Amygdala (tissue), 56 donors: Measurements from ENCODE around the gene SH3D19.
"Not testable (repeated sequence)": the region's sequence is repeated elsewhere in the genome, so short reads cannot be mapped to it uniquely, and the experiment has no call there.

ENCODE experiments used
- DNase-seq, 56 donors: peaks; one replicate each; lab custom pipeline; 2025; lab: John Stamatoyannopoulos, UW

The SH3D19 gene

DNA sequence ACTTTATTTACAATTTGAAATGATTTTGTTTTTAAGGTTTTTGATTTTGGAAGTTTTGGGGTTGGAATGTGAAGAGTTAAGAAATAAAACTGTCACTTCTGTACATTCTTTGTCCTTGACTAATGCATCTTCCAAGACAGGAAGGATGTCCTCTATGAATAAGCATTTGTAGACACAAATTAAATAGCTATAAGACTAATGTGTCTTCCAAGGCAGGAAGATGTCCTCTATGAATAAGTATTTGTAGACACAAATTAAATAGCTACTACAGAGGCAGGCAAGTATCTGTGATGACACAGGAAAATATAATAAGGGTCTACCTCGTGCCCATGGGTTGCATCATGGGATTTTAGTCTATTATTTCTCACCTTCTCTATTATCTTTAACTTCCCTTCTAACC lies 33.9 kb downstream of the SH3D19 start:
- DNase-seq: no peak

GRCh38 chr4:151287409-151287808 lies 38.0 kb downstream of the SH3D19 start:
- DNase-seq: no peak

DNA sequence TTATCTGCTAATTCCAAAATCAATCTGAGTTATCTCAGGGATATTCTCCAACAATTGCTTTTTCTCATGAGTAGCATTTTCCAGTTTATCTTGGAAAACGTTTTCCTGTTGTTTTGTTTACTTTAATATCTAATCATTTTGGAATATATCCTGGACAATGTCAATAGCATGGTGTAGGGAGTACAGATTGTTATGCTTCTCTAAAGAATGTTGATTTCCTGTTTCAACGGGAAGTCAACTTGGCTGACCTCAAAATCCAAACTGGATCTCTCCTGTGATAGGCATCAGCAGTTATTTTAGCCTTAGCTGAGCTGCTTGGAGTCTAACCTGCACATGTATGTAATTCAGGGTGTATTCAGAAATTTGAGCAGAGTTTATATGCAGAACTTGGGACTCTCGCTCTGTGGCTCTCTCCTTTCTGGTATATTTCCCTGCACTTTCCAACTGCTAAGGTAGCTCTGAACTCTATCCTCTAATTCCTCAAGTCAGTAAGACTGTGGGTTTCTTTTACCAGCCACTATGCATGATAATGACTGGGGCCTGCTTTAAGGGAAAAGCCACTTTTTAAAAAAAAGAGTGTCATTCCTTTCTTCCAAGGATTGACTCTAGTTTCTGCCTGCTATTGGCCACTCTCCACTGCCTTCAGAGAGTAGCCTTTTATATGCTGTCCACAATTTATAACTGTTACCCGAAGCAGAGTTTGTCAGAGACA lies 40.7 kb downstream of the SH3D19 start:
- DNase-seq: no peak

DNA sequence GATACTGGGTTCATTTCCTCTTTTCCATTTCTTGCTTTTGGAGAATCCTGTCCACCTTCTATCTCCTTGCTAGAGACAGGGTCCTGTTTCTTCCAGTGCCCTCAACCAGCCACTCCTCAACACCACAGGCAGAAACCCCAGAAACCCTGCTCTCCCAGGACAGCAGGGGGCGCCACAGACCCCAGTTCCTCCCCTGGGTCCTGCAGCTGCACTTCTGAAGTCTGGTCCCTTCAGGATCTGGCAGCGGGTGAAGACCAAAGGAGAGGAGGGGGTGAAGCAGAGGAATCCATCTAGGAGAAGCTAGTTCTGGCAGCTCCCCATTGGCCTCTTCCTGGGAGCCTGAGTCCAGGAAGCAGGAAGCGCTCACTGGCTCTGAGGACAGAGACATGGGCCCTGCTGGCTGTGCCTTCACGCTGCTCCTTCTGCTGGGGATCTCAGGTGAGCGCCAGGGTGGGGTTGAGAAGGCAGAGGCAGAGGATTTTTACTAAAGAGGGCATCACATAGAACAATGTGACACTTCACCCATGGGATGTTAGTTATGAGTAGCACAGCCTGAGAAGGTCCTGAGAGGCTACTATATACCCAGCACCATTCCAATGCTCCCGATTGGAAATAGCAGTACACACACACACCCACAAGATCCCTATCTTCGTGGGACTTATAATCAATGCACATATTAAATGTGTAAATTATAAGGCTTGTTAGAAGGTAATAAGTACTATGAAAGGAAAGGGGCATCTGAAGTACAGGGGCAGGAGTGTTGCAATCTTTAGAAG lies 48.4 kb downstream of the SH3D19 start, which contains the start of gene PRSS48:
TSS of gene PRSS48 (plus strand) at position 375 of the 776 bp plus-strand sequence. CDS start at position 387, 12 bp downstream.
- DNase-seq: peak in 55 of 56 donors; percentile 4 to 86 (median 51)

- DNase-seq: not testable (repeated sequence)
Observed at GRCh38 chr4:151268905-151269304, 56.5 kb downstream of the SH3D19 start.

DNA sequence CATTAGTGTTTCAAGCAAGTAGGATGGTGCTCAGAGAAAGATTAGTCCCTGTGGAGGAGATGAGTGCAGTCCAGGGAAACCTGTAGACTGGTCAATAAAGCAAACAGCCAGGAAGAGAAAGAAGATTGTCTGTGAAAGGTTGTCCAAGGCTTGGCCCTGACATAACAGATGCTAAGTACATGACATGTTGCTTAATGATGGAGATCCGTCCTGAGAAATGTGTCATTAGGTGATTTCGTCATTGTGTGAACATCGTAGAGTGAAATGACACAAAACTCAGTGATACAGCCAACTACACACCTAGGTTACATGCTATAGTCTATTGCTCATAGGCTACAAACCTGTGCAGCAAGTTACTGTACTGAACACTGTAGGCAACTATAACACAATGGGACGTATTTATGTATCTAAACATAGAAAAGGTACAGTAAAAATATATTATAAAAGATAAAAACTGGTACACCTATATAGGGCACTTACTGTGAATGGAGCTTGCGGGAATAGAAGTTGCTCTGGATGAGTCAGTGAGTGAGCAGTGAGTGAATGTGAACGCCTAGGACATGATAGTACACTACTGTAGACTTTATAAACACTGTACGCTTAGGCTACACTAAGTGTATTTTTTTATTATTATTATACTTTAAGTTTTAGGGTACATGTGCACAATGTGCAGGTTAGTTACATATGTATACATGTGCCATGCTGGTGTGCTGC lies 57.4 kb downstream of the SH3D19 start:
- no peak for DNase-seq

DNA sequence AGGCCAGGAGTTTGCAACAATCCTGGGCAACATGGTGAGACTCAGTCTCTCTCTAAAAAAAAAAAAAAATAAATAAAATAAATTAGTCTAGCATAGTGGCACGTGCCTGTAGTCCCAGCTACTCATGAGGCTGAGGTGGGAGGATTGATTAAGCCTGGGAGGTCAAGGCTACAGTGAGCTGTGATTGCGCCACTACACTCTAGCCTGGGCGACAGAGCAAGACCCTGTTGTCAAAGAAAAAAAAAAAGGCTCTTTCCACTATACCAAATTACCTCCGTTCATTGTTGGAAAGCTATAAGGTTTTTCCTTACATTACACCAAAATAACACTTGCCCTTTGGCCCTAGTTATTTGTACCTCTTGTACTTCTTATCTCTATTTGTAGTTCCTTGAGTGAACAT lies 58.3 kb downstream of the SH3D19 start:
- DNase-seq: no peak

DNA sequence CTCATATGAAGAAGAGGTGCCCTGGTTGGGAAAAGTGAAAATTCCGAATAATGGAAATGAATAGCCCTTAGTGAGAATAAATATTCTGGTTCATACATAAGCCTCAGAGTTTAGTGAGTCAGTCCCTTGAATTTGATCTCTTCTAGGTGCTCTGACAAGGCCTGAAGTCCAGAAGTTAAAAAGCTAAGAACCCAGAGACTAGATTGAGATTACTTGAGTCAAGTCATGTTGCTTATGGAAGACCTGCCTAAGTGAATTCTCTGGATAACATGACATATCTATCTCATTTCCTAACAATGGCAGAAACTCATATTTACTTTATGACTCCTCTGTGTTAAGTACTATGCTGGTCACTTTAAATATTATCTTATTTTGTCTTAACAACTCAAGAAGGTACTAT lies 58.9 kb downstream of the SH3D19 start:
- DNase-seq: no peak

DNA sequence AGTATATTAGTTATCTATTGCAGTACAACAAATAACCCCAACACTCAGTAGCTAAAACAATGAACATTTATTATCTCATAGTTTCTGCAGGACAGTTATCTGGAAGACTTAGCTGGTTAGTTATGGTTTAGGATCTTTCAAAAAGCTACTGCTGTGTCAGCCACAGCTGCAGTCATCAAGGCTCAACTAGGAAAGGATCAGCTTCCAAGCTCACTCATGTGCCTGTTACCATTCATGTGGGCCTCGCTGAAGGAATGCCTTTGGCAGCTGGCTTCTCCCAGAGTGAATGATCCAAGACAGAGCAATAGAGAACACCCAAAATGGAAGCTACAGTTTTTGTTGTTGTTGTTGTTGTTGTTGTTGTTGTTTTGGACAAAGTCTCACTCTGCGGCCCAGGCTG lies 62.0 kb downstream of the SH3D19 start:
- DNase-seq: no peak

DNA sequence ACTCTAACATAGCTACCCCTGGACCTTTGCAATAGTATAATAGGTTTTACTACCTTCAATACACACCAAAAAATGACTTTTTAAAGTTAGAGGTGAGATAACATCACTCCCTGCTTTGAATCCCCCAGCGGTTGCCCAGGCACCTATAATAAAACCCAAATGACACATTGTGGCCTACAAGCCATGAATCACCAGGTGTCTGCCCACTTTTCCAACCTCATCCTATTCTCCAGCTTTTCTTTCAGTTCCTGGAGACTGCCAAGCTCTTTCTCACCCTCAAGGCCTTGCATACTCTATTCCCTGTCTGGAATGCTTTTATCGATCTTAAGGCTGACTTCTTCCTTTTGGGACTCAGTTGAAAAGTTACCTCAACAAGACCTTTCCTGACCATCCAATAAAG lies 64.9 kb downstream of the SH3D19 start:
- no peak for DNase-seq

DNA sequence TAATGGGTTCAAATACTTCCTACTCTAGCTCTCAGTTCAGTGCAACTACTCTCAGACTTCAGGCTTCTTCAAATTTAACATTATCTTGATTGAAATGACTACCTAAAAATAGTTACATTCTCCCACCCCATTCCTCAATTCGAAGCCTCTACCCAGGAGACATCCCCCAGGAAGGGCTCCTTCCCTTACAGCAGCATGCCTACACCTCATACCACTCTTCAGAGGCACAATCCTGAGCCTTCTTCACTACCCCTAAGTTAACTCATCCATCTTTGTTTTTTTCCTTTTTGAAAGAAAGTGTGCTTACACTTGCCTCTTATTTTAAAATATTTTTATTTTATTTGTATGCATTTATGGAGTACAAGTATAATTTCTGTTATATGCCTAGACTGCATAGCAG lies 65.7 kb downstream of the SH3D19 start:
- no peak for DNase-seq

DNA sequence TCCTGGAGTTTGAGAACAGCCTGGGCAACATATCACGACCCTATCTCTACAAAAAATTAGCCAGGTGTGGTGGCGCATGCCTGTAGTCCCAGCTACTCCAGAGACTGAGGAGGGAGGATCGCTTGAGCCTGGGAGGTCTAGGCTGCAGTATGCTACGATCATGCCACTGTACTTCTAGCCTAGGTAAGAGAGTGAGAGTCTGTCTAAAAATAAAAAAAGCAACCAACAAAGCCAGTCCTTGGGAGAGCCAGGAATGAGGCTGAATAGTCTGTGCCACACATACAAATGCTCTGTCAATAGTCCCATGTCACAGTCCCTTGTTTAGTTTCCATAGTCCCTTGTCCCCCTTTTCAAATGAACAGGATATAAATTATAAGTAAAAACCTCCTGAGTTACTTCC lies 67.7 kb downstream of the SH3D19 start:
- DNase-seq: no peak

DNA sequence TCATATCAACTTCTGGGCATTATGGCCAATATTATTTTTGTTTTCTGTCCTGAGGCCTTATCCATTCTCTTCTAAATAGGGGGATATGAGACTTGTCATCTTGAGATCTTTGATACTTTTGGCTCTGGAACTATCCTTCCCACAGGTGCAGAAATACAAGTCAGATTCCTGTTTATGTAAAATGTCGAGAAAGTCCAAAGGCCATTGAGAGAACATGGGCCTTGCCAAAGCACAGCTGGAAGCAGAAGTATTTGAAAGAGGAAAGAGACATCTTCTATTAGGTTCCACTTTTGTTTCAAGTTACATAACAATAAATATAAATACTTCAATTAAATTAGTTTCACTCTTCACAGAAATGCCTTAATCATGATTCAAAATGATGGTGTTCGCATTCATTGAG lies 69.3 kb downstream of the SH3D19 start:
- no peak for DNase-seq

GRCh38 chr4:151255680-151256079 lies 69.7 kb downstream of the SH3D19 start:
- DNase-seq: not testable (repeated sequence)

DNA sequence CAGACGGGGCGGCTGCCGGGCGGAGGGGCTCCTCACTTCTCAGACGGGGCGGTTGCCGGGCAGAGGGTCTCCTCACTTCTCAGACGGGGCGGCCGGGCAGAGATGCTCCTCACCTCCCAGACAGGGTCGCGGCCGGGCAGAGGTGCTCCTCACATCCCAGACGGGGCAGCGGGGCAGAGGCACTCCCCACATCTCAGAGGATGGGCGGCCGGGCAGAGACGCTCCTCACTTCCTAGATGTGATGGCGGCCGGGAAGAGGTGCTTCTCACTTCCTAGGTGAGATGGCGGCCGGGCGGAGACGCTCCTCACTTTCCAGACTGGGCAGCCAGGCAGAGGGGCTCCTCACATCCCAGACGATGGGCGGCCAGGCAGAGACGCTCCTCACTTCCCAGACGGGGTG lies 70.2 kb downstream of the SH3D19 start:
- DNase-seq: not testable (repeated sequence)

DNA sequence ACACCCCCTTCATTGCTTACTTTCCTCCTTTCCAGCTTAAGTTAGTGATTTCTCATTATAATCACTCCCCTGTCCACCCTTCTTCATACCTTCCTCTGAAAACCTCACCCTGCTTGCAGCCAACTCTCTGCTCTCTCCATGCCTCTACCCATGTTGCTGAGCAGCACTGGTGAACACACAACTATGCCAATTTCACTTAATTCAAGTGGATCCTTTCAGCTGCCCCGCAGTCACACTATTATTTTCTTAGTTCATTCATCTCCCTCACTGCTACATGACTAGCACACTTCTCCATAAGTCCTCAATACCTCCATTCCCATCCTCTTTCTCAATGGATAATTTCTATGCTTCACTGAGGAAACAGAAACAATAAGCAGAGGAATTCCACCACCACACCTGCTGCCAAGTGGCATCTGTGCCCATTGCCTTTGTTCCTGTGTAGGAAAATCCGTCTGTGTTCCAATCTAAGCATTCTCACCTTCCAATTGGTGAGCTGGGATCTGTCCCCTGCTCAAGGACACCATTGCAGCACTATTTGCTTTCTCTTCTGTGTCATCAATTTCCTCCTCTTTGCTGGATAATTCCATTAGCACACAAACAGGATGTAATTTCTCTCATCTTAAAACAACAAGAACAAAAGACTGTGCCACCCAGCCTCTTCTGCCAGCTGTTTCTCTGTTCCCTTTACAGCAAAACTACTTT lies 73.7 kb downstream of the SH3D19 start:
- no peak for DNase-seq

- no peak for DNase-seq
Observed at GRCh38 chr4:151250706-151251105, 74.7 kb downstream of the SH3D19 start.

DNA sequence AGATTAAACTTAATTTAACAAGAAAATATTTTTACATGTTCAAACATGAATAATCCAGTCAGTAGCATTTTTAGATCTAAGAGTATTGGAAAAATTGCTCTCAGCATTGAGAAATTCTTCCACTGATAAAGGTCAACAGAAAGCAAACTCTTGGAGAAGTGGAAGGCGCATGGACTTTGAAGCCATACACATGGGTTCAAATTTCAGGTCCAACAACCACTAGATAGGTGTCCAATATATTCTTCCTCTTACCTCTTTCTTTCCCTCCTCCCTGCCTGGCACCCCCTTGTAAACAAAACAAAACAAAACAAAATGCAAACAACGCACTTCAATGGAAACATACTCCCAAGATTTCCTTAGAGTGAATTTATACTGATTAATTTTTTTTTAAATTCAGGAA lies 76.9 kb downstream of the SH3D19 start:
- no peak for DNase-seq

DNA sequence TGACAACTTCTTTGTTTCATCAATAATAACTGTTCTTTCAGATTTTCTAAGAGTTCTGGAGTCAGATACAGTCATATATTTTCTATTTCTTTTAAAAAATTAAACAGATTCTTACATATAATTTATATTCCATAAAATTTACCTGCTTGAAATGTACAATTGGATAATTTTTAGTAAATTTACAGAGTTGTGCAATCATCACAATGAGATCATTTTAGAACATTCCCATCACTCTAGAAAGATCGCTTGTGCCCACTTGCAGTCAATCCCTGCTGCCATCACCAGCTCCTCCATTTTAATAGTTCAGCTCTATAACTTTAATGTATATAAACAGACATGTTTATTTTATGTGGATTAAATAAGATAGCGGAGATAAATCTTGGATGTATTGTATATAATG lies 78.0 kb downstream of the SH3D19 start:
- DNase-seq: no peak

GRCh38 chr4:151246742-151247141 lies 78.7 kb downstream of the SH3D19 start:
- DNase-seq: no peak

DNA sequence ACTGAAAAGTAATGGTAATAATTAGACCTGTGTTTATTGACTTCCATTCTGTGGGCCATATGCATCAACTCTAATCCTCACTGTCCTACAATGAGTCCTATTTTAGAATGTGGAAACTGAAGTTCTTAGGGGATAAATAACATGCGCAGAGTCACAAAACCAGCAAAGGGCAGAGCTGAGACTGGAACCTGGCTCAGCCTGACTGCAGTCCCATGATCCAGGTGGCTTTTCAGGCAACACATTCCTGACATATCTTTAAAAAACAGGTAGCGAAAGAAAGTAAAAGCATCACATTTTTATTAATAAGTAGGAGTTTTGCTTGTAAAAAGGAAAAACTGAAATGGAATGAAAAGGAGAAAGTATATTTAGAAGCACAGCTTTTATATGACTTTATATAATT lies 83.1 kb downstream of the SH3D19 start:
- no peak for DNase-seq
